Left lung (tissue), 10 donors: ENCODE results near the gene PRKCE. TPM values are rescaled to one million over a fixed set of nuclear protein-coding genes. Genes with fewer than 3 reads are reported as not detected.
A peak's percentile ranks its signal among the peaks of the same experiment; 100 is the strongest.

Experiments used
- ATAC-seq: fragments of 200-7000 bp; cut with Tn5 transposase; one replicate; pipeline ENCODE4 v1.9.1; 2020; ENCODE audit warnings: moderate library complexity
- DNase-seq, 4 donors: peaks; one replicate each; pipeline ENCODE4 v3.0.0-alpha.2; 2013 to 2020
- H3K27ac ChIP-seq, 2 donors: fragments of 200-600 bp; sonication (generic) in 1 of 2; one replicate each; pipeline versions ENCODE4 v1.5.0 to v1.8.0; 2020 to 2021
- H3K27me3 ChIP-seq, 2 donors: fragments of 200-600 bp; sonication (generic) in 1 of 2; one replicate each; pipeline versions ENCODE4 v1.5.0 to v1.8.0; 2020 to 2021
- H3K36me3 ChIP-seq, 2 donors: fragments of 200-600 bp; sonication (generic) in 1 of 2; one replicate each; pipeline versions ENCODE4 v1.5.0 to v1.8.0; 2020 to 2021
- H3K4me1 ChIP-seq, 2 donors: fragments of 200-600 bp; one replicate each; pipeline ENCODE4 v1.8.0; 2021
- H3K4me3 ChIP-seq, 2 donors: fragments of 200-600 bp; sonication (generic) in 1 of 2; one replicate each; pipeline versions ENCODE4 v1.5.0 to v1.8.0; 2020 to 2021; ENCODE audit warnings: mild to moderate bottlenecking in 1 of 2
- H3K9me3 ChIP-seq, 2 donors: fragments of 200-600 bp; sonication (generic) in 1 of 2; one replicate each; pipeline versions ENCODE4 v1.5.0 to v1.8.0; 2020 to 2021
- intact Hi-C, 2 donors: fragments of 100-400 bp; cut with DNase I; formaldehyde crosslinking; loops; one replicate each; pipeline versions ENCODE4 v1.11.2 to v1.14.2; 2022
- polyA plus RNA-seq, 6 donors: library from polyadenylated mRNA; unstranded; fragments of 120-200 nt; gene quantifications; one replicate each; pipeline ENCODE4 v1.2.1, GENCODE V29; 2013; ENCODE audit not compliant: insufficient read length in 6 of 6
- total RNA-seq, 2 donors: library from RNA; stranded (reverse); fragmentation: NEBNext Ultra II Directional; extraction: Animal tissue kit (Norgen Biotek cat#: 25700); gene quantifications; one replicate each; pipeline ENCODE4 v1.2.1, GENCODE V29; 2021
- TF ChIP-seq, protein P1 (sequence below), 2 donors: fragments of 200-600 bp; sonication (generic) in 1 of 2; IDR thresholded peaks; one replicate each; pipeline versions ENCODE4 v1.5.0 to v1.8.0; 2021; ENCODE audit warnings: antibody characterized with exemption in 2 of 2
- donor health status: DM: no; HTN: yes; CAD: no.
- donor health status: DM: no; HTN: no; CAD: no.

Gene PRKCE
- total and polyA plus RNA-seq, 8 donors = 12.0 to 56.9 (median 14.7) TPM

DNA sequence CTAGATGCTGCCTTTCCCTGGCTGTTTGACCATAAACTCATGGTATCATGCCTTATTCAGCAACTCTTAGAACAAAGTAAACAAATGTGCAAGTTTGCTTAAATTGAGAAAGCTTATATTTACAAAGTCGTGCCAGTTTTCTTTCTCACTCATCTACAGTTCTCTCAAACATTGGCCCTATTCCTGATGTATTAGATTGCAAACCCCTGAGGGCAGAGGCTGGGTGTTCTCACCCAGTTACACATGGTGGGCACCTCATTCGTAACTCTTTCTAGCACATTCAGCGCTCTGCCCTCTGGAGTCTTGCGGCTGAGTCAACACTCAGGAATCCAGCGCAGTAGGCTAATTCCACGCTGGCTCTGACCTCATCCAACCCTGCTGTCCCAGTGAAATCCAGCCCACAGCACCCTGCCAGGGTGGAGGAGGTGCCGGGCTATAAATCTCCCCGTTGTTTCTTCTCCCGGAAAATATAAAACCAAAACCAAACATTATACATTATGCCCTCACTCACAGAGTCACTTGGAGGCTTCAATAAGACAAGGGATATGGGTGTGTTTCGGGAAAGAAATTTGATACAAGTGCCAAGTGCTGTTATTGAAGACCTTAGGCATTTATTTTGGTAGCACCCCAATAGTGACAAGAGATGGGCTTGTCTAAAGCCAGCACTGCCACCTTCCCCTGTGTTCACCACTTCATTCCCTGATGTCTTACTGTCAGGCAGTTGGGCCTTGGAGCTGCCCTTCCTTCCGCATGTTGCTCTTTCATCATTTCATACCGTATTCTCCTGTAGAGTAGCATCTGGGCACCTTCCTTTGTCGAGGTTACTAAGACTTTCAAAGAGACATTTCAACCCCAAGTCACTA is 287.4 kb downstream of the PRKCE start:
- Histone ChIP-seq H3K9me3 (no peaks in the 10 kb centered on the region), H3K27me3 (no peaks in the 10 kb centered on the region), H3K27ac (peak overlapping the region; percentile 50 to 81), H3K36me3 (no peaks in the 10 kb centered on the region), H3K4me3 (no peak overlapping the region), H3K4me1 (peaks cover 19 to 52% of the 10 kb centered on the region in 2 donors)
- intact Hi-C loops = loop anchor here (5.0 to 10.0 kb wide), 2 partner anchors 294 to 297 kb away; no protein-coding TSS in a partner anchor
- peak; percentile 89 for ATAC-seq
- TF ChIP-seq, protein P1, sequence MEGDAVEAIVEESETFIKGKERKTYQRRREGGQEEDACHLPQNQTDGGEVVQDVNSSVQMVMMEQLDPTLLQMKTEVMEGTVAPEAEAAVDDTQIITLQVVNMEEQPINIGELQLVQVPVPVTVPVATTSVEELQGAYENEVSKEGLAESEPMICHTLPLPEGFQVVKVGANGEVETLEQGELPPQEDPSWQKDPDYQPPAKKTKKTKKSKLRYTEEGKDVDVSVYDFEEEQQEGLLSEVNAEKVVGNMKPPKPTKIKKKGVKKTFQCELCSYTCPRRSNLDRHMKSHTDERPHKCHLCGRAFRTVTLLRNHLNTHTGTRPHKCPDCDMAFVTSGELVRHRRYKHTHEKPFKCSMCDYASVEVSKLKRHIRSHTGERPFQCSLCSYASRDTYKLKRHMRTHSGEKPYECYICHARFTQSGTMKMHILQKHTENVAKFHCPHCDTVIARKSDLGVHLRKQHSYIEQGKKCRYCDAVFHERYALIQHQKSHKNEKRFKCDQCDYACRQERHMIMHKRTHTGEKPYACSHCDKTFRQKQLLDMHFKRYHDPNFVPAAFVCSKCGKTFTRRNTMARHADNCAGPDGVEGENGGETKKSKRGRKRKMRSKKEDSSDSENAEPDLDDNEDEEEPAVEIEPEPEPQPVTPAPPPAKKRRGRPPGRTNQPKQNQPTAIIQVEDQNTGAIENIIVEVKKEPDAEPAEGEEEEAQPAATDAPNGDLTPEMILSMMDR (IDR thresholded peaks at IDR 0.05) = no peak
- peak; percentile 66 to 85 (median 80) for DNase-seq

- H3K36me3 ChIP-seq = no peaks in the 10 kb centered on the region
- H3K27ac ChIP-seq = no peak overlapping the region
- H3K27me3 ChIP-seq = no peaks in the 10 kb centered on the region
- no peaks in the 10 kb centered on the region for H3K9me3 ChIP-seq
- intact Hi-C loops = no loop called here
- no peak for ATAC-seq
- H3K4me1 ChIP-seq = peaks cover 15 to 38% of the 10 kb centered on the region in 2 donors
- TF ChIP-seq, protein P1 (IDR thresholded peaks at IDR 0.05) = no peak
- H3K4me3 ChIP-seq = no peak overlapping the region
- DNase-seq = no peak
Measured at GRCh38 chr2:45941531-45942236, 290.2 kb downstream of the PRKCE start.

DNA sequence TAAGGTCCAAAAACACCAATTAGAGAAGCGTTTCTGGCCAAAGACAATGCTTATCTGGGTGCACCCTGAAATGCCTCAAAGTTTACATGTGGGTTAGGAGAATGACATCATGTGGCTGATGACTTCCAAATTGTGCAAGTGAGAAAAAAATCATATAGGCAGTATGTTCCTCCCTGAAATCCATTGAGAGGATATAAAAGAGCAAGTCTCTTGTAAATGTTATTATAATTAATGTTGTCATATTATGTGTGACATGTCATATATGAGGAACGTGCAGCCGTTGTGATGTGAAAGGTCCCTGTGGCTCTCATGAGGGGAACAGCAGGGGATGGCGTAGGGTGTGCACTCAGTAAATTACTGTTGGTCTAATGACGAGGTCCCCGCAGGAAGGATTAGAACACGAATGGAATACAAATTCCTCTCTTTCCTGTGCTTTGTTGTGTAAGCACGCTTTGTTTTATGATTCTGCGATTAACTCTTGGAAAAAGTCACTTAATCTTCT is 290.8 kb downstream of the PRKCE start:
- Histone ChIP-seq H3K4me1 (peaks cover 15 to 36% of the 10 kb centered on the region in 2 donors), H3K36me3 (no peaks in the 10 kb centered on the region), H3K9me3 (no peaks in the 10 kb centered on the region), H3K27ac (no peak overlapping the region), H3K4me3 (no peak overlapping the region), H3K27me3 (no peaks in the 10 kb centered on the region)
- ATAC-seq (no peak), DNase-seq (no peak)
- TF ChIP-seq, protein P1 (IDR thresholded peaks at IDR 0.05) = no peak
- intact Hi-C loops = no loop called here

- DNase-seq = no peak
- no peaks in the 10 kb centered on the region for H3K27me3 ChIP-seq
- peaks cover 12 to 27% of the 10 kb centered on the region in 2 donors for H3K4me1 ChIP-seq
- TF ChIP-seq, protein P1 (IDR thresholded peaks at IDR 0.05) = no peak
- H3K4me3 ChIP-seq = no peak overlapping the region
- ATAC-seq = no peak
- H3K27ac ChIP-seq = no peak overlapping the region
- no peaks in the 10 kb centered on the region for H3K9me3 ChIP-seq
- intact Hi-C loops = no loop called here
- no peaks in the 10 kb centered on the region for H3K36me3 ChIP-seq
Measured at GRCh38 chr2:45943219-45944044, 292.0 kb downstream of the PRKCE start.
